WI38 (cell line): ENCODE results near the gene VASH2.
A peak's percentile ranks its signal among the peaks of the same experiment; 100 is the strongest.

Experiments
- H3K4me3 ChIP-seq: 2 replicates; pipeline ENCODE4 v1.5.1; 2011; ENCODE audit warnings: low read depth, mild to moderate bottlenecking, control low read depth, low read length
- TF ChIP-seq, protein P1 (sequence below): IDR thresholded peaks from 2 replicates; pipeline ENCODE4 v1.5.1; 2012; ENCODE audit warnings: low read depth, mild to moderate bottlenecking, control low read depth, low read length

The VASH2 gene

GRCh38 chr1:212920896-212921295 is 29.4 kb upstream of the VASH2 start:
- TF ChIP-seq, protein P1, sequence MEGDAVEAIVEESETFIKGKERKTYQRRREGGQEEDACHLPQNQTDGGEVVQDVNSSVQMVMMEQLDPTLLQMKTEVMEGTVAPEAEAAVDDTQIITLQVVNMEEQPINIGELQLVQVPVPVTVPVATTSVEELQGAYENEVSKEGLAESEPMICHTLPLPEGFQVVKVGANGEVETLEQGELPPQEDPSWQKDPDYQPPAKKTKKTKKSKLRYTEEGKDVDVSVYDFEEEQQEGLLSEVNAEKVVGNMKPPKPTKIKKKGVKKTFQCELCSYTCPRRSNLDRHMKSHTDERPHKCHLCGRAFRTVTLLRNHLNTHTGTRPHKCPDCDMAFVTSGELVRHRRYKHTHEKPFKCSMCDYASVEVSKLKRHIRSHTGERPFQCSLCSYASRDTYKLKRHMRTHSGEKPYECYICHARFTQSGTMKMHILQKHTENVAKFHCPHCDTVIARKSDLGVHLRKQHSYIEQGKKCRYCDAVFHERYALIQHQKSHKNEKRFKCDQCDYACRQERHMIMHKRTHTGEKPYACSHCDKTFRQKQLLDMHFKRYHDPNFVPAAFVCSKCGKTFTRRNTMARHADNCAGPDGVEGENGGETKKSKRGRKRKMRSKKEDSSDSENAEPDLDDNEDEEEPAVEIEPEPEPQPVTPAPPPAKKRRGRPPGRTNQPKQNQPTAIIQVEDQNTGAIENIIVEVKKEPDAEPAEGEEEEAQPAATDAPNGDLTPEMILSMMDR, result peak; percentile 42; the same call in 1 of the 2 replicates
- H3K4me3 ChIP-seq, result no peak overlapping the region

- no peak overlapping the region for H3K4me3 ChIP-seq
- TF ChIP-seq, protein P1, result no peak
Measured at GRCh38 chr1:212922016-212922415, 28.3 kb upstream of the VASH2 start.

GRCh38 chr1:212926372-212926771 is 24.0 kb upstream of the VASH2 start:
- no peak overlapping the region for H3K4me3 ChIP-seq
- TF ChIP-seq, protein P1, result no peak

GRCh38 chr1:212928323-212929291 is 21.7 kb upstream of the VASH2 start:
- TF ChIP-seq, protein P1, result no peak
- no peak overlapping the region for H3K4me3 ChIP-seq

DNA sequence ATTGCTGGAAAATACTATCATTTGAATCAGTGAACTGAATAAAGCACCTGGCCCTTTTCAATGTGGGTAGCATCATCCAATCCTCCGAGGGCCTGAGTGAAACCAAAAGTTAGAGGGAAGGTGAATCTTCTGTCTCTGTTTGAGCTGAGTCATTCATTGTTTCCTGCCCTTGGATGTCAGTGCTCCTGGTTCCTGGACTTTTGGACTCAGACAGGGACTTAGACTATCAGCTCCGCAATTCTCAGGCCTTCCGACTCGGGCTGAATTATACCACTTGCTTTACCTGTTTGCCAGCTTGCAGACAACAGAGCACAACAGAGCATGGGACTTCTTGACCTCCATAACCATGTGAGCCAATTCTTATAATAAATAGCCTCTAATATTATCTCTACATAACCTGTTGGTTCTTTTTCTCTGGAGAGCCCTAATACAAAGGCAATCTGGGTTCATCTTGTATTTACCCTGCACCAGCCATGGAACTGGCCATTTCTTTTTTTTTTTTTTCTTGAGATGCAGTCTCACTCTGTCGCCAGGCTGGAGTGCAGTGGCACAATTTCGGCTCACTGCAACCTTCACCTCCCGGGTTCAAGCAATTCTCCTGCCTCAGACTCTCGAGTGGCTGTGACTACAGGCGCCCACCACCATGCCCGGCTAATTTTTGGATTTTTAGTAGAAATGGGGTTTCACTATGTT is 19.2 kb upstream of the VASH2 start:
- H3K4me3 ChIP-seq, result no peak overlapping the region
- TF ChIP-seq, protein P1, result no peak

- H3K4me3 ChIP-seq, result no peak overlapping the region
- TF ChIP-seq, protein P1, result no peak
Measured at GRCh38 chr1:212933815-212934471, 16.4 kb upstream of the VASH2 start.
